Measurements from ENCODE around the gene CSPG4. TPM values are rescaled to one million over a fixed set of nuclear protein-coding genes. Genes with fewer than 3 reads are reported as not detected.

CSPG4 gene
- total and polyA plus RNA-seq, 2 donors (not counting 3 experiments of a cell fraction or from before 2014, with no cell fraction given): not detected

DNA sequence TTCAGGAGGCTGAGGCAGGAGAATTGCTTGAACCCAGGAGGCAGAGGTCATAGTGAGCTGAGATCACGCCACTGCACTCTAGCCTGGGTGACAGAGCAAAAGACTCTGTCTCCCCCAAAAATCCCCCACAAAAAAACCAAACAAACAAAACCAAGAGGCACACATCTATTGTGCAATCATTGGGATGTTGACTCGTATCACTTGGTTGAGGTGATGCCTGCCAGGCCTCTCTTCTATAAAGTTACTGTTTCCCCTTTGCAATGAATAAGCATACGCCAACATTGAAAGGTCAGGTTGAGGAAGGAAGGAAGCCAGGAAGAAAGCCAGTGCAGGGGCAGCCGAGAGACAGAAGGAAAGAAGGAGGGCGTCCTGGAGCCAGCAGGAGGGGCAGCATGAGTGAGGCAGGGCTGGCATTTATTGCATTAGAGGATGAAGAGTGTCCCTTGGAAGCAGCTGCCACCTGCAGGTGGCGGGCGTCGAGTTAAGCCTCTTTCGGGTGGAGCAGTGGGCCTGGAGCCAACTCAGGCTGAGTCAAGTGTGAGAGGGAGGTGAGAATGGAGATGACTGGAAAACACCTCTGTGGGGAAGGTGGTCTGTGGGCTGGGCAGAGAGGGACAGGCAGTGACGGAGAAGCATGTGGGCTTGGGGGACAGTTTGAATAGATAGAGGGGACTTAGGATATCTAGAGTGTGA, 8.3 kb upstream of the CSPG4 start:
- DNase-seq (ENCODE audit: low read depth, low spot score) (peak; percentile 39), FAIRE-seq (peak; percentile 63)
- Histone ChIP-seq H3K27ac (ENCODE audit: insufficient read depth, low read depth, low read length) (no peak overlapping the region), H3K4me3 (replicated peaks in 1 of 3; ENCODE audit: insufficient read depth in 1 of 3, low read depth in 1 of 3, low read length in 3 of 3) (no peak overlapping the region), H3K9me3 (replicated peaks; ENCODE audit: control insufficient read depth, insufficient read depth, low read length) (no peaks in the 10 kb centered on the region), H3K9ac (replicated peaks; ENCODE audit: extremely low read depth, insufficient read depth, low read length) (no peak overlapping the region), H3K9me1 (replicated peaks; ENCODE audit: control insufficient read depth, extremely low read depth, insufficient read depth, low read length) (no peaks in the 10 kb centered on the region), H3K36me3 (ENCODE audit: control insufficient read depth in 2 of 2, extremely low read depth in 1 of 2, insufficient read depth in 2 of 2, low read length in 2 of 2) (no peaks in the 10 kb centered on the region), H3K4me1 (ENCODE audit: control insufficient read depth, extremely low read depth, insufficient read depth, low read length) (no peaks in the 10 kb centered on the region), H4K20me1 (replicated peaks; ENCODE audit: control insufficient read depth, extremely low read depth, insufficient read depth, low read length) (no peaks in the 10 kb centered on the region), H2AFZ (ENCODE audit: low read depth, low read length) (no peak overlapping the region), H3K79me2 (ENCODE audit: control insufficient read depth, insufficient read depth, low read length) (no peaks in the 10 kb centered on the region), H3K27me3 (ENCODE audit: control insufficient read depth in 2 of 2, insufficient read depth in 2 of 2, low read length in 2 of 2) (peaks cover 13 to 17% of the 10 kb centered on the region in 2 experiments), H3K4me2 (ENCODE audit: insufficient read depth, low read length) (no peak overlapping the region)
- POLR2A ChIA-PET: no interaction called here
- TF ChIP-seq MYC (IDR thresholded peaks at IDR 0.05; ENCODE audit: low read depth, low read length) (no peak), JUN (IDR thresholded peaks at IDR 0.05; ENCODE audit: borderline replicate concordance, insufficient read depth, insufficient read length, low read depth) (no peak), GATA2 (IDR thresholded peaks at IDR 0.05; ENCODE audit: insufficient read depth, insufficient read length, low read depth, low read length) (no peak), POLR2AphosphoS5 (IDR thresholded peaks at IDR 0.05; ENCODE audit: insufficient read depth, low read depth, low read length) (no peak)
- TF ChIP-seq, protein P1, sequence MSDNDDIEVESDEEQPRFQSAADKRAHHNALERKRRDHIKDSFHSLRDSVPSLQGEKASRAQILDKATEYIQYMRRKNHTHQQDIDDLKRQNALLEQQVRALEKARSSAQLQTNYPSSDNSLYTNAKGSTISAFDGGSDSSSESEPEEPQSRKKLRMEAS (IDR thresholded peaks at IDR 0.05; ENCODE audit: insufficient read depth, insufficient read length): no peak
- TF ChIP-seq, protein P2, sequence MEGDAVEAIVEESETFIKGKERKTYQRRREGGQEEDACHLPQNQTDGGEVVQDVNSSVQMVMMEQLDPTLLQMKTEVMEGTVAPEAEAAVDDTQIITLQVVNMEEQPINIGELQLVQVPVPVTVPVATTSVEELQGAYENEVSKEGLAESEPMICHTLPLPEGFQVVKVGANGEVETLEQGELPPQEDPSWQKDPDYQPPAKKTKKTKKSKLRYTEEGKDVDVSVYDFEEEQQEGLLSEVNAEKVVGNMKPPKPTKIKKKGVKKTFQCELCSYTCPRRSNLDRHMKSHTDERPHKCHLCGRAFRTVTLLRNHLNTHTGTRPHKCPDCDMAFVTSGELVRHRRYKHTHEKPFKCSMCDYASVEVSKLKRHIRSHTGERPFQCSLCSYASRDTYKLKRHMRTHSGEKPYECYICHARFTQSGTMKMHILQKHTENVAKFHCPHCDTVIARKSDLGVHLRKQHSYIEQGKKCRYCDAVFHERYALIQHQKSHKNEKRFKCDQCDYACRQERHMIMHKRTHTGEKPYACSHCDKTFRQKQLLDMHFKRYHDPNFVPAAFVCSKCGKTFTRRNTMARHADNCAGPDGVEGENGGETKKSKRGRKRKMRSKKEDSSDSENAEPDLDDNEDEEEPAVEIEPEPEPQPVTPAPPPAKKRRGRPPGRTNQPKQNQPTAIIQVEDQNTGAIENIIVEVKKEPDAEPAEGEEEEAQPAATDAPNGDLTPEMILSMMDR (IDR thresholded peaks at IDR 0.05; ENCODE audit: extremely low read depth in 1 of 2, insufficient read depth in 1 of 2, low read depth in 1 of 2, low read length in 2 of 2): peak in 1 of 2 donors; percentile 37
- CTCF ChIA-PET: no interaction called here
- intact Hi-C loops (cut with micrococcal nuclease): no loop called here
- dilution Hi-C loops (cut with MboI; ENCODE audit: extremely low pct_ligation_motif_present, low sequenced_read_pairs): no loop called here
- BruUV-seq (replicated peaks): no TSS peak
